Measurements from ENCODE around the gene CACNB1.

Gene CACNB1

GRCh38 chr17:39145143-39145542, 52.3 kb downstream of the CACNB1 start:
- no peak for TF ChIP-seq CTCF (conservative IDR thresholded peaks at IDR 0.05; ENCODE audit: low read depth, low read length)
- DNase-seq (ENCODE audit: low read depth), result no peak
- no peak overlapping the region for H3K4me3 ChIP-seq (ENCODE audit: low read depth, low read length)

GRCh38 chr17:39144416-39144840, 53.0 kb downstream of the CACNB1 start:
- no peak for TF ChIP-seq CTCF (conservative IDR thresholded peaks at IDR 0.05; ENCODE audit: low read depth, low read length)
- no peak overlapping the region for H3K4me3 ChIP-seq (ENCODE audit: low read depth, low read length)
- peak; percentile 60 for DNase-seq (ENCODE audit: low read depth)

GRCh38 chr17:39143552-39144093, 53.8 kb downstream of the CACNB1 start:
- H3K4me3 ChIP-seq (ENCODE audit: low read depth, low read length), result no peak overlapping the region
- TF ChIP-seq CTCF (conservative IDR thresholded peaks at IDR 0.05; ENCODE audit: low read depth, low read length), result no peak
- no peak for DNase-seq (ENCODE audit: low read depth)

DNA sequence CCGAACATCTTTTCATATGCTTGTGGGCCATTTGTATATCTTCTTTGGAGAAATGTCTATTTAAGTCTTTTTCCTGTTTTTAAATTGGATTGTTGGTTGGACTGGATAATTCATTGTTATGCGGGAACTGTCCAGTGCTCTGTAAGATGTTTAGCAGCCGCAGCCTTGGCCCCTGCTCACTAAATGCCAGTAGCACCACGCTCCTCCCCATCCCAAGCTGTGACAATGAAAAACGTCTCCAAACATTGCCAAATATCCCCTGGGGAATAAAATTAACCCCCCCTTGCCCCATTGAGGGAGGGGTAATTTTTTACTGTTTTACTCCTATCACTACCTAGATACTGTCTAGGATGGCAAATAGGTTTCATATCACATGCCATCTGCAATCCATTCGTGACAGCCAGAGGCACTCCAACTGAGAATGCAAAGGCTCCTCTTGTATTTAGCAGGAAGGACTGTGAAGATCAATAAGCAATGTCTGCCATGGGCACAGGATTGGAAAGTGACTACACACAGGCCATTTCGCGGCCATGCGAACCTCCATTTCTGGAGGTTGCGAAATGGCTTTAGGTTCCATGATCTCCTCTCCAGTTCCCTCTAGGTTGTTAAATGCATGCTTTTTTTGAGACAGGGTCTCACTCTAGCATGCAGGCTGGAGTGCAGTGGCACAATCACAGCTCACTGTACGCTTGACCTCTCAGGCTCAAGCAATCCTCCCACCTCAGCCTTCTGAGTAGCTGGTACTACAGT, 55.4 kb downstream of the CACNB1 start:
- no peak for DNase-seq (ENCODE audit: low read depth)
- no peak for TF ChIP-seq CTCF (conservative IDR thresholded peaks at IDR 0.05; ENCODE audit: low read depth, low read length)
- no peak overlapping the region for H3K4me3 ChIP-seq (ENCODE audit: low read depth, low read length)

- DNase-seq (ENCODE audit: low read depth), result no peak
- no peak overlapping the region for H3K4me3 ChIP-seq (ENCODE audit: low read depth, low read length)
- TF ChIP-seq CTCF (conservative IDR thresholded peaks at IDR 0.05; ENCODE audit: low read depth, low read length), result no peak
These were observed 56.2 kb downstream of the CACNB1 start for GRCh38 chr17:39141294-39141693.

DNA sequence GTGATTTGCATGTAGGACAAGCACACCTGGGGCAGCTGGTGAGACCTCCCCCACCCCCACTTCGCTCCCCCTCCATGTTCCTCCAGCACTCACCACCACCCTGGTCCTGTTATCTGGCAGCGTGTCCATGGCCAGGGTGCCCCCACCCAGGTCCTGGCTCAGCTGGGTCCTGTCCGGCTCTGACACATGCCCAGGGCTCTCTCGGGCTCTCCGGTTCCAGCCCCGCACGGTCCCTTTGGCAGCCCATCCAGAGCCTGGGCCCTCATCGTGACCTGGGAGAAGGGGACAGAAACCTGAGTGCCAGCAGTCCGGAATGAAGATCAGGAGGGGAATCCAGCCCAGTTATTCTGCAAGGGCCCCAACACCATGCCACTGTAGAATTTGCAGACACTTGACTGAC, 57.9 kb downstream of the CACNB1 start:
- H3K4me3 ChIP-seq (ENCODE audit: low read depth, low read length), result no peak overlapping the region
- TF ChIP-seq CTCF (conservative IDR thresholded peaks at IDR 0.05; ENCODE audit: low read depth, low read length), result no peak
- DNase-seq (ENCODE audit: low read depth), result no peak

GRCh38 chr17:39139161-39139511, 58.3 kb downstream of the CACNB1 start:
- TF ChIP-seq CTCF (conservative IDR thresholded peaks at IDR 0.05; ENCODE audit: low read depth, low read length), result no peak
- DNase-seq (ENCODE audit: low read depth), result peak; percentile 64
- H3K4me3 ChIP-seq (ENCODE audit: low read depth, low read length), result no peak overlapping the region

Measured in choroid plexus epithelial cell (primary cell).